RWPE2 (cell line): ENCODE data around the gene KATNIP.
A peak's percentile ranks its signal among the peaks of the same experiment; 100 is the strongest.

Experiments
- ATAC-seq: fragments of 200-7000 bp; cut with Tn5 transposase; 3 replicates; pipeline ENCODE4 v1.9.1; 2021; ENCODE audit warnings: low read depth
- DNase-seq: peaks from one replicate; pipeline ENCODE4 v3.0.0-alpha.2; 2020; ENCODE audit warnings: low spot score
- H3K27ac ChIP-seq: fragments of 450-650 bp; 2 replicates; pipeline ENCODE4 v1.5.1; 2017; ENCODE audit warnings: mild to moderate bottlenecking; ENCODE audit not compliant: poor library complexity, severe bottlenecking
- H3K27me3 ChIP-seq: fragments of 250-450 bp; sonication (Bioruptor Pico); 2 replicates; pipeline ENCODE4 v1.5.1; 2021; ENCODE audit warnings: mild to moderate bottlenecking, moderate library complexity; ENCODE audit not compliant: insufficient read depth, poor library complexity, severe bottlenecking
- H3K36me3 ChIP-seq: fragments of 250-450 bp; sonication (Bioruptor Pico); 2 replicates; pipeline ENCODE4 v1.5.1; 2020; ENCODE audit warnings: low read depth, mild to moderate bottlenecking, moderate library complexity
- H3K4me1 ChIP-seq: fragments of 250-450 bp; sonication (Bioruptor Pico); 2 replicates; pipeline ENCODE4 v1.5.1; 2021; ENCODE audit warnings: mild to moderate bottlenecking, moderate library complexity; ENCODE audit not compliant: insufficient read depth, poor library complexity, severe bottlenecking
- H3K4me3 ChIP-seq: fragments of 250-450 bp; sonication (Bioruptor Pico); 2 replicates; pipeline ENCODE4 v1.5.1; 2021; ENCODE audit warnings: mild to moderate bottlenecking, moderate library complexity; ENCODE audit not compliant: severe bottlenecking
- H3K9me3 ChIP-seq: fragments of 250-450 bp; sonication (Bioruptor Pico); 2 replicates; pipeline ENCODE4 v1.5.1; 2021; ENCODE audit warnings: mild to moderate bottlenecking, moderate library complexity; ENCODE audit not compliant: severe bottlenecking
- CTCF ChIP-seq: fragments of 450-650 bp; IDR thresholded peaks from one replicate; pipeline ENCODE4 v1.5.1; 2017; ENCODE audit warnings: mild to moderate bottlenecking, moderate library complexity; ENCODE audit not compliant: poor library complexity, severe bottlenecking

KATNIP gene

GRCh38 chr16:27516365-27516764, 33.6 kb upstream of the KATNIP start:
- no peaks in the 10 kb centered on the region for H3K27me3 ChIP-seq
- H3K36me3 ChIP-seq: peaks cover 42% of the 10 kb centered on the region
- TF ChIP-seq CTCF: no peak
- DNase-seq: no peak
- H3K4me1 ChIP-seq: no peaks in the 10 kb centered on the region
- no peaks in the 10 kb centered on the region for H3K9me3 ChIP-seq
- no peak overlapping the region for H3K4me3 ChIP-seq
- ATAC-seq: no peak
- no peak overlapping the region for H3K27ac ChIP-seq

- peaks cover 30% of the 10 kb centered on the region for H3K36me3 ChIP-seq
Measured at GRCh38 chr16:27517664-27518063, 32.3 kb upstream of the KATNIP start.

GRCh38 chr16:27518226-27518625, 31.7 kb upstream of the KATNIP start:
- Histone ChIP-seq H3K4me1 (no peaks in the 10 kb centered on the region), H3K27me3 (no peaks in the 10 kb centered on the region), H3K4me3 (no peak overlapping the region), H3K36me3 (peaks cover 30% of the 10 kb centered on the region), H3K9me3 (no peaks in the 10 kb centered on the region), H3K27ac (no peak overlapping the region)
- DNase-seq (no peak), ATAC-seq (no peak)
- TF ChIP-seq CTCF: no peak

More at GRCh38 chr16:27517664-27518063, 32.3 kb upstream of the KATNIP start:
- no peak overlapping the region for H3K27ac ChIP-seq
- no peak for TF ChIP-seq CTCF
- no peak for DNase-seq
- no peaks in the 10 kb centered on the region for H3K4me1 ChIP-seq
- no peak overlapping the region for H3K4me3 ChIP-seq
- no peaks in the 10 kb centered on the region for H3K9me3 ChIP-seq
- ATAC-seq: no peak
- no peaks in the 10 kb centered on the region for H3K27me3 ChIP-seq

- DNase-seq: no peak
- TF ChIP-seq CTCF: no peak
- Histone ChIP-seq H3K9me3 (no peaks in the 10 kb centered on the region), H3K4me3 (no peak overlapping the region), H3K27ac (no peak overlapping the region), H3K36me3 (peaks cover 53% of the 10 kb centered on the region), H3K27me3 (no peaks in the 10 kb centered on the region), H3K4me1 (no peaks in the 10 kb centered on the region)
- ATAC-seq: peak; percentile 40; the same call in 2 of the 3 replicates
Measured at GRCh38 chr16:27520982-27521673, 28.8 kb upstream of the KATNIP start.

- H3K27ac ChIP-seq: no peak overlapping the region
- H3K9me3 ChIP-seq: no peaks in the 10 kb centered on the region
- peaks cover 64% of the 10 kb centered on the region for H3K36me3 ChIP-seq
- no peaks in the 10 kb centered on the region for H3K4me1 ChIP-seq
- H3K27me3 ChIP-seq: no peaks in the 10 kb centered on the region
- TF ChIP-seq CTCF: no peak
- DNase-seq: no peak
- no peak overlapping the region for H3K4me3 ChIP-seq
- no peak for ATAC-seq
Measured at GRCh38 chr16:27522173-27522707, 27.7 kb upstream of the KATNIP start.
